Neural cell (in vitro differentiated cells): ENCODE data around the gene RMRP. TPM values are rescaled to one million over a fixed set of nuclear protein-coding genes. Genes with fewer than 3 reads are reported as not detected.
"Not testable (repeated sequence)": the region's sequence is repeated elsewhere in the genome, so short reads cannot be mapped to it uniquely, and the experiment has no call there.

ENCODE experiments used
- H2AFZ ChIP-seq: fragments of 200-600, 300-800 bp; sonication (generic), shearing (Covaris generic); 2 replicates; pipeline ENCODE4 v1.6.0; 2014; ENCODE audit warnings: low read depth, mild to moderate bottlenecking, antibody characterized with exemption, low read length, moderate library complexity
- H3F3A ChIP-seq: fragments of 200-600 bp; shearing (Covaris generic); 2 replicates; pipeline ENCODE4 v1.6.1; 2016; ENCODE audit warnings: mild to moderate bottlenecking, moderate library complexity, mixed read lengths, antibody characterized with exemption, low read length; ENCODE audit not compliant: insufficient read depth, poor library complexity, severe bottlenecking
- H3K27ac ChIP-seq: fragments of 200-600, 300-800 bp; sonication (generic), shearing (Covaris generic); 2 replicates; pipeline ENCODE4 v1.5.1; 2014; ENCODE audit warnings: mild to moderate bottlenecking, low read length, moderate library complexity
- H3K27me3 ChIP-seq: fragments of 300-800, 200-600 bp; sonication (generic), shearing (Covaris generic); 2 replicates; pipeline ENCODE4 v1.6.0; 2014; ENCODE audit warnings: mild to moderate bottlenecking, low read depth, low read length, moderate library complexity; ENCODE audit not compliant: insufficient read depth
- H3K36me3 ChIP-seq: fragments of 300-800, 200-600 bp; sonication (generic), shearing (Covaris generic); 2 replicates; pipeline ENCODE4 v1.5.1; 2014; ENCODE audit warnings: mild to moderate bottlenecking, antibody characterized with exemption, low read length, moderate library complexity; ENCODE audit not compliant: insufficient read depth
- H3K4me2 ChIP-seq: fragments of 300-800, 200-600 bp; sonication (generic), shearing (Covaris generic); 2 replicates; pipeline ENCODE4 v1.6.0; 2014; ENCODE audit warnings: mild to moderate bottlenecking, low read length
- H3K4me3 ChIP-seq: fragments of 300-800, 200-600 bp; sonication (generic), shearing (Covaris generic); 2 replicates; pipeline ENCODE4 v1.5.1; 2014; ENCODE audit warnings: mild to moderate bottlenecking, low read length, moderate library complexity
- H3K79me2 ChIP-seq: fragments of 200-600 bp; shearing (Covaris generic); replicated peaks from 2 replicates; pipeline ENCODE4 v1.6.0; 2014; ENCODE audit warnings: mild to moderate bottlenecking, low read length, moderate library complexity; ENCODE audit not compliant: insufficient read depth
- H3K9ac ChIP-seq: fragments of 300-800, 200-600 bp; sonication (generic), shearing (Covaris generic); 2 replicates; pipeline ENCODE4 v1.6.1; 2016; ENCODE audit warnings: mild to moderate bottlenecking, low read length, mixed read lengths
- H3K9me2 ChIP-seq: fragments of 200-600 bp; shearing (Covaris generic); 2 replicates; pipeline ENCODE4 v1.6.1; 2016; ENCODE audit warnings: mild to moderate bottlenecking, low read length, mixed read lengths; ENCODE audit not compliant: insufficient read depth
- H3K9me3 ChIP-seq: fragments of 200-600, 300-800 bp; sonication (generic), shearing (Covaris generic); 2 replicates; pipeline ENCODE4 v1.6.1; 2016; ENCODE audit warnings: mild to moderate bottlenecking, mixed run types, low read length, moderate library complexity, mixed read lengths
- H4K20me1 ChIP-seq: fragments of 200-600 bp; shearing (Covaris generic); 2 replicates; pipeline ENCODE4 v1.6.1; 2016; ENCODE audit warnings: mild to moderate bottlenecking, mixed run types; ENCODE audit not compliant: insufficient read depth
- CTCF ChIP-seq: fragments of 450-650 bp; IDR thresholded peaks from 2 replicates; pipeline ENCODE4 v1.5.1; 2014; ENCODE audit warnings: antibody characterized with exemption, mild to moderate bottlenecking, moderate library complexity; ENCODE audit not compliant: poor library complexity, severe bottlenecking
- EP300 ChIP-seq: fragments of 450-650 bp; conservative IDR thresholded peaks from 2 replicates; pipeline ENCODE4 v1.6.1; 2014; ENCODE audit warnings: antibody characterized with exemption, mild to moderate bottlenecking, moderate library complexity; ENCODE audit not compliant: poor library complexity, severe bottlenecking
- EZH2 ChIP-seq: fragments of 200-600, 300-800 bp; shearing (Covaris generic), sonication (generic); IDR thresholded peaks from 2 replicates; pipeline ENCODE4 v1.6.1; 2014; ENCODE audit warnings: antibody characterized with exemption, low read length, borderline replicate concordance, mild to moderate bottlenecking; ENCODE audit not compliant: insufficient read depth, poor library complexity, severe bottlenecking
- MXI1 ChIP-seq: fragments of 450-650 bp; conservative IDR thresholded peaks from 2 replicates; pipeline ENCODE4 v1.6.1; 2014; ENCODE audit warnings: antibody characterized with exemption, mild to moderate bottlenecking; ENCODE audit not compliant: poor library complexity, severe bottlenecking
- POLR2AphosphoS5 ChIP-seq: IDR thresholded peaks from 2 replicates; pipeline ENCODE4 v1.6.1; 2012
- RAD21 ChIP-seq: fragments of 450-650 bp; conservative IDR thresholded peaks from 2 replicates; pipeline ENCODE4 v1.6.1; 2014; ENCODE audit warnings: antibody characterized with exemption, mild to moderate bottlenecking, moderate library complexity
- REST ChIP-seq: IDR thresholded peaks from 2 replicates; pipeline ENCODE4 v1.6.1; 2012; ENCODE audit warnings: borderline replicate concordance
- SMC3 ChIP-seq: fragments of 450-650 bp; conservative IDR thresholded peaks from 2 replicates; pipeline ENCODE4 v1.6.1; 2014; ENCODE audit warnings: antibody characterized with exemption, mild to moderate bottlenecking, moderate library complexity; ENCODE audit not compliant: poor library complexity
- TAF1 ChIP-seq: IDR thresholded peaks from 2 replicates; pipeline ENCODE4 v1.6.1; 2012; ENCODE audit warnings: low read depth
- polyA plus RNA-seq: library from polyadenylated mRNA; depleted of rRNA; stranded (reverse); fragments of >200 nt; gene quantifications from 2 replicates; pipeline ENCODE4 v1.2.3, GENCODE V29; 2014

The RMRP gene
- polyA plus RNA-seq, 1 donor from 2014 or later: not detected

- TF ChIP-seq CTCF (no peak), MXI1 (no peak), TAF1 (no peak), POLR2AphosphoS5 (no peak)
Measured at GRCh38 chr9:35612843-35613242, 45.0 kb downstream of the RMRP start (continued).

- H3K4me2 ChIP-seq, H3K9ac ChIP-seq, H2AFZ ChIP-seq, H4K20me1 ChIP-seq, H3K4me3 ChIP-seq, H3K9me2 ChIP-seq, H3K9me3 ChIP-seq, H3K27ac ChIP-seq, H3K36me3 ChIP-seq, H3F3A ChIP-seq, H3K79me2 ChIP-seq: not testable (repeated sequence)
- H3K27me3 ChIP-seq: peaks cover 24% of the 10 kb centered on the region
Measured at GRCh38 chr9:35612066-35612465, 45.8 kb downstream of the RMRP start.

- Histone ChIP-seq H3F3A (no peaks in the 10 kb centered on the region), H3K4me3 (no peak overlapping the region), H3K27me3 (peaks cover 17% of the 10 kb centered on the region), H3K36me3 (peaks cover 4% of the 10 kb centered on the region), H4K20me1 (no peaks in the 10 kb centered on the region), H3K9me3 (no peaks in the 10 kb centered on the region), H3K27ac (no peak overlapping the region), H3K79me2 (peaks cover 6% of the 10 kb centered on the region), H3K9me2 (no peaks in the 10 kb centered on the region), H3K4me2 (no peak overlapping the region), H3K9ac (no peak overlapping the region), H2AFZ (no peak overlapping the region)
- TF ChIP-seq SMC3: no peak
- TF ChIP-seq CTCF: peak; percentile 66
- no peak for TF ChIP-seq EZH2
- peak; percentile 14 for TF ChIP-seq RAD21
- no peak for TF ChIP-seq TAF1
Measured at GRCh38 chr9:35611230-35611797, 46.5 kb downstream of the RMRP start.

GRCh38 chr9:35609820-35610163 is 48.0 kb downstream of the RMRP start:
- no peaks in the 10 kb centered on the region for H3K9me3 ChIP-seq
- no peaks in the 10 kb centered on the region for H3K9me2 ChIP-seq
- H3F3A ChIP-seq: no peaks in the 10 kb centered on the region
- H3K79me2 ChIP-seq: peaks cover 13% of the 10 kb centered on the region
- no peaks in the 10 kb centered on the region for H4K20me1 ChIP-seq
- no peak overlapping the region for H3K4me3 ChIP-seq
- no peak overlapping the region for H3K4me2 ChIP-seq
- no peak overlapping the region for H3K9ac ChIP-seq
- H2AFZ ChIP-seq: no peak overlapping the region
- TF ChIP-seq CTCF (no peak), RAD21 (no peak), TAF1 (no peak), REST (no peak), POLR2AphosphoS5 (no peak), EP300 (no peak), EZH2 (no peak), MXI1 (no peak), SMC3 (no peak)
- H3K27ac ChIP-seq: no peak overlapping the region
- peaks cover 2% of the 10 kb centered on the region for H3K27me3 ChIP-seq
- peaks cover 4% of the 10 kb centered on the region for H3K36me3 ChIP-seq
